Gastrocnemius medialis (tissue), 4 donors: ENCODE data around the gene DMD. TPM values are rescaled to one million over a fixed set of nuclear protein-coding genes. Genes with fewer than 3 reads are reported as not detected.

ENCODE experiments used
- ATAC-seq, 2 donors: fragments of 150-250 bp; one replicate each; pipeline ENCODE4 v1.9.1; 2016
- DNase-seq, 2 donors: peaks; one replicate each; pipeline ENCODE4 v3.0.0-alpha.2; 2019
- H3K27ac ChIP-seq, 4 donors: fragments of 200-600 bp; sonication (generic); 1 replicate in 1 of 4; 2 replicates in 3 of 4; pipeline ENCODE4 v1.5.1; 2016 to 2018; ENCODE audit warnings: mild to moderate bottlenecking in 2 of 4, moderate library complexity in 1 of 4
- H3K27me3 ChIP-seq, 3 donors: fragments of 200-600 bp; sonication (generic) in 2 of 3; 1 replicate in 1 of 3; 2 replicates in 2 of 3; pipeline versions ENCODE4 v1.5.1 to v1.6.0; 2016 to 2019; ENCODE audit warnings: mild to moderate bottlenecking in 1 of 3, moderate library complexity in 1 of 3
- H3K36me3 ChIP-seq, 2 donors: fragments of 200-600 bp; sonication (generic) in 1 of 2; one replicate each; pipeline ENCODE4 v1.5.1; 2017 to 2018
- H3K4me1 ChIP-seq, 2 donors: fragments of 200-600 bp; sonication (generic) in 1 of 2; one replicate each; pipeline ENCODE4 v1.5.1; 2016 to 2017; ENCODE audit warnings: mild to moderate bottlenecking in 2 of 2
- H3K4me3 ChIP-seq, 4 donors: fragments of 200-600 bp; sonication (generic) in 3 of 4; 1 replicate in 1 of 4; 2 replicates in 3 of 4; pipeline ENCODE4 v1.5.1; 2016 to 2019; ENCODE audit warnings: mild to moderate bottlenecking in 2 of 4
- H3K9me3 ChIP-seq, 3 donors: fragments of 200-600 bp; sonication (generic) in 2 of 3; 1 replicate in 1 of 3; 2 replicates in 2 of 3; pipeline ENCODE4 v1.5.1; 2016 to 2019
- CTCF ChIP-seq, 5 experiments: fragments of 450-650 bp in 3 of 5; fragments of 200-600 bp in 2 of 5; sonication (generic) in 2 of 5; IDR thresholded peaks in 4 of 5; conservative IDR thresholded peaks in 1 of 5; 1 replicate in 4 of 5; 2 replicates in 1 of 5; pipeline ENCODE4 v1.5.1; 2016 to 2019; ENCODE audit warnings: antibody characterized with exemption in 5 of 5, mild to moderate bottlenecking in 3 of 5, moderate library complexity in 3 of 5
- POLR2A ChIP-seq, 2 donors: fragments of 450-650 bp; IDR thresholded peaks; one replicate each; pipeline ENCODE4 v1.6.1; 2017; ENCODE audit warnings: antibody characterized with exemption in 2 of 2, mild to moderate bottlenecking in 2 of 2, moderate library complexity in 2 of 2
- in situ Hi-C, 4 donors: fragments of 200-750 bp; cut with MboI; loops; one replicate each; pipeline versions ENCODE4 v1.15.0 to v1.8.0; 2017; ENCODE audit warnings: low sequenced_read_pairs in 4 of 4
- intact Hi-C: fragments of 100-400 bp; cut with DNase I; formaldehyde crosslinking; loops from one replicate; pipeline ENCODE4 v1.15.1; 2023; ENCODE audit warnings: low total_unique reads
- total RNA-seq, 4 donors: library from RNA; depleted of rRNA; stranded (reverse); fragments of >200 nt; gene quantifications; one replicate each; pipeline versions ENCODE4 v1.1.0 to v1.2.3, GENCODE V29; 2016

The DMD gene
- total RNA-seq, 4 donors from 2014 or later: 53.5 to 201 (median 98.9) TPM

GRCh38 chrX:33138677-33139249 lies 72.6 kb downstream of the DMD start:
- no peaks in the 10 kb centered on the region for H3K9me3 ChIP-seq
- TF ChIP-seq POLR2A (IDR thresholded peaks at IDR 0.05): no peak
- TF ChIP-seq CTCF (IDR thresholded peaks at IDR 0.05 in 4 of 5, conservative IDR thresholded peaks at IDR 0.05 in 1 of 5): no peak
- in situ Hi-C loops: no loop called here
- no peaks in the 10 kb centered on the region for H3K36me3 ChIP-seq
- peak; percentile 42 to 60 for ATAC-seq
- H3K4me3 ChIP-seq: no peak overlapping the region
- H3K27me3 ChIP-seq: no peaks in the 10 kb centered on the region
- H3K4me1 ChIP-seq: peaks cover 0 to 9% of the 10 kb centered on the region in 2 donors
- intact Hi-C loops: no loop called here
- DNase-seq: peak in 1 of 2 donors; percentile 22
- H3K27ac ChIP-seq: peak overlapping the region; percentile 34 to 78 (median 68)

- Histone ChIP-seq H3K4me3 (peak overlapping the region in 2 of 4 donors; percentile 2 to 13), H3K4me1 (peaks cover 5 to 14% of the 10 kb centered on the region in 2 donors), H3K36me3 (no peaks in the 10 kb centered on the region), H3K9me3 (no peaks in the 10 kb centered on the region), H3K27ac (peak overlapping the region; percentile 65 to 83 (median 73)), H3K27me3 (no peaks in the 10 kb centered on the region)
- no peak for TF ChIP-seq CTCF (IDR thresholded peaks at IDR 0.05 in 4 of 5, conservative IDR thresholded peaks at IDR 0.05 in 1 of 5)
- TF ChIP-seq POLR2A (IDR thresholded peaks at IDR 0.05): no peak
- DNase-seq: no peak
- intact Hi-C loops (loop anchor here (5.0 kb wide), 1 partner anchor 73 kb away; no protein-coding TSS in a partner anchor), in situ Hi-C loops (no loop called here)
- peak in 1 of 2 donors; percentile 31 for ATAC-seq
Observed at GRCh38 chrX:33134164-33134563, 77.2 kb downstream of the DMD start.

GRCh38 chrX:33133320-33133719 lies 78.0 kb downstream of the DMD start:
- no peak for TF ChIP-seq POLR2A (IDR thresholded peaks at IDR 0.05)
- TF ChIP-seq CTCF (IDR thresholded peaks at IDR 0.05 in 4 of 5, conservative IDR thresholded peaks at IDR 0.05 in 1 of 5): no peak
- intact Hi-C loops: loop anchor here (5.0 kb wide), 1 partner anchor 74 kb away; no protein-coding TSS in a partner anchor
- Histone ChIP-seq H3K4me3 (peak overlapping the region in 3 of 4 donors; percentile 2 to 18 (median 16)), H3K27ac (peak overlapping the region; percentile 65 to 83 (median 73)), H3K27me3 (no peaks in the 10 kb centered on the region), H3K4me1 (peaks cover 5 to 14% of the 10 kb centered on the region in 2 donors), H3K9me3 (no peaks in the 10 kb centered on the region), H3K36me3 (no peaks in the 10 kb centered on the region)
- no peak for DNase-seq
- in situ Hi-C loops: no loop called here
- ATAC-seq: peak; percentile 86 to 94

GRCh38 chrX:33132569-33132968 lies 78.8 kb downstream of the DMD start:
- Histone ChIP-seq H3K4me3 (no peak overlapping the region), H3K27ac (peak overlapping the region; percentile 65 to 83 (median 73))
- intact Hi-C loops: loop anchor here (5.0 kb wide), 1 partner anchor 75 kb away; no protein-coding TSS in a partner anchor

More at GRCh38 chrX:33132569-33132968, 78.8 kb downstream of the DMD start:
- in situ Hi-C loops: no loop called here
- H3K36me3 ChIP-seq: no peaks in the 10 kb centered on the region
- DNase-seq: no peak
- TF ChIP-seq POLR2A (IDR thresholded peaks at IDR 0.05) (no peak), CTCF (IDR thresholded peaks at IDR 0.05 in 4 of 5, conservative IDR thresholded peaks at IDR 0.05 in 1 of 5) (no peak)
- H3K9me3 ChIP-seq: no peaks in the 10 kb centered on the region
- H3K4me1 ChIP-seq: peaks cover 5 to 14% of the 10 kb centered on the region in 2 donors
- no peaks in the 10 kb centered on the region for H3K27me3 ChIP-seq
- ATAC-seq: no peak
